OCI-LY7 (cell line): ENCODE results near the gene ADGRD2. TPM values are rescaled to one million over a fixed set of nuclear protein-coding genes. Genes with fewer than 3 reads are reported as not detected.
"Not testable (repeated sequence)": the region's sequence is repeated elsewhere in the genome, so short reads cannot be mapped to it uniquely, and the experiment has no call there.

Source experiments
- BruUV-seq: library from RNA; stranded (reverse); fragments of 400-500 nt; replicated peaks from 2 replicates; lab custom pipeline; 2021; lab: Mats Ljungman, UMichigan
- CTCF ChIA-PET: fragments of 300-600 bp; sonication (Branson Sonifier 250); formaldehyde crosslinking; loops from one replicate; lab custom pipeline; 2022; ENCODE audit warnings: antibody characterized with exemption; ENCODE audit not compliant: unreplicated experiment; lab: Charles Lee
- POLR2A ChIA-PET: fragments of 300-600 bp; sonication (Branson Sonifier 250); formaldehyde crosslinking; loops from one replicate; lab custom pipeline; 2022; ENCODE audit warnings: antibody characterized with exemption; lab: Charles Lee
- DNase-seq: peaks from one replicate; pipeline ENCODE4 v3.0.0-alpha.2; 2015; ENCODE audit warnings: low spot score
- H2AFZ ChIP-seq: fragments of 200-600 bp; sonication (generic), shearing (Covaris generic); 2 replicates; pipeline ENCODE4 v1.6.1; 2014; ENCODE audit warnings: mild to moderate bottlenecking, antibody characterized with exemption, low read length, moderate library complexity
- H3K27ac ChIP-seq: fragments of 200-600 bp; sonication (generic); 2 replicates; pipeline ENCODE4 v1.5.1; 2014; ENCODE audit warnings: mixed run types, low read depth, mild to moderate bottlenecking, moderate library complexity, low read length, inconsistent platforms; ENCODE audit not compliant: poor library complexity, severe bottlenecking
- H3K36me3 ChIP-seq: fragments of 200-600 bp; sonication (generic); 2 replicates; pipeline ENCODE4 v1.6.1; 2014; ENCODE audit warnings: mild to moderate bottlenecking, antibody characterized with exemption, low read length, moderate library complexity, mixed read lengths; ENCODE audit not compliant: insufficient read depth
- H3K4me1 ChIP-seq: fragments of 200-600 bp; sonication (generic); 2 replicates; pipeline ENCODE4 v1.5.1; 2014; ENCODE audit warnings: mild to moderate bottlenecking, low read length; ENCODE audit not compliant: insufficient read depth, poor library complexity, severe bottlenecking
- H3K4me2 ChIP-seq: fragments of 200-600 bp; sonication (generic); 2 replicates; pipeline ENCODE4 v1.6.1; 2014; ENCODE audit warnings: mild to moderate bottlenecking, low read length
- H3K4me3 ChIP-seq: fragments of 200-600 bp; sonication (generic); 2 replicates; pipeline ENCODE4 v1.5.1; 2014; ENCODE audit warnings: mild to moderate bottlenecking, low read depth, low read length; ENCODE audit not compliant: poor library complexity, severe bottlenecking
- H3K79me2 ChIP-seq: fragments of 200-600 bp; sonication (generic); 2 replicates; pipeline ENCODE4 v1.6.1; 2016; ENCODE audit warnings: low read depth, mild to moderate bottlenecking, low read length, moderate library complexity, mixed read lengths; ENCODE audit not compliant: insufficient read depth
- H3K9me2 ChIP-seq: fragments of 200-600 bp; sonication (generic); 2 replicates; pipeline ENCODE4 v1.6.1; 2016; ENCODE audit warnings: mild to moderate bottlenecking, low read length, mixed read lengths; ENCODE audit not compliant: insufficient read depth
- H3K9me3 ChIP-seq: fragments of 200-600 bp; sonication (generic); 2 replicates; pipeline ENCODE4 v1.6.1; 2014; ENCODE audit warnings: mild to moderate bottlenecking, mixed run types, low read length, mixed read lengths
- H4K20me1 ChIP-seq: fragments of 200-600 bp; sonication (generic); 2 replicates; pipeline ENCODE4 v1.6.1; 2014; ENCODE audit warnings: mild to moderate bottlenecking, antibody characterized with exemption, low read length, moderate library complexity, mixed read lengths; ENCODE audit not compliant: insufficient read depth
- EZH2phosphoT487 ChIP-seq: fragments of 200-600 bp; sonication (generic); IDR thresholded peaks from 2 replicates; pipeline ENCODE4 v1.6.1; 2018; ENCODE audit warnings: low read depth, borderline replicate concordance, mild to moderate bottlenecking, mixed run types, antibody characterized with exemption, low read length, moderate library complexity, mixed read lengths
- intact Hi-C: fragments of 100-400 bp; cut with micrococcal nuclease; formaldehyde crosslinking; loops from one replicate; pipeline ENCODE4 v1.10.0; 2022; ENCODE audit not compliant: unreplicated experiment
- total RNA-seq, 2 experiments: library from RNA; depleted of rRNA in 1 of 2; stranded (reverse); fragments of >200 nt in 1 of 2; shearing (Covaris generic) in 1 of 2; gene quantifications; 2 replicates each; pipeline ENCODE4 v1.2.3, GENCODE V29; 2014 to 2022
- TF ChIP-seq, protein P1 (sequence below): fragments of 200-600 bp; sonication (generic); conservative IDR thresholded peaks from 2 replicates; pipeline ENCODE4 v1.5.1; 2014; ENCODE audit warnings: mild to moderate bottlenecking, antibody characterized with exemption, low read length, moderate library complexity, mixed read lengths

Gene ADGRD2
- total RNA-seq, 2 experiments from 2014 or later = not detected

DNA sequence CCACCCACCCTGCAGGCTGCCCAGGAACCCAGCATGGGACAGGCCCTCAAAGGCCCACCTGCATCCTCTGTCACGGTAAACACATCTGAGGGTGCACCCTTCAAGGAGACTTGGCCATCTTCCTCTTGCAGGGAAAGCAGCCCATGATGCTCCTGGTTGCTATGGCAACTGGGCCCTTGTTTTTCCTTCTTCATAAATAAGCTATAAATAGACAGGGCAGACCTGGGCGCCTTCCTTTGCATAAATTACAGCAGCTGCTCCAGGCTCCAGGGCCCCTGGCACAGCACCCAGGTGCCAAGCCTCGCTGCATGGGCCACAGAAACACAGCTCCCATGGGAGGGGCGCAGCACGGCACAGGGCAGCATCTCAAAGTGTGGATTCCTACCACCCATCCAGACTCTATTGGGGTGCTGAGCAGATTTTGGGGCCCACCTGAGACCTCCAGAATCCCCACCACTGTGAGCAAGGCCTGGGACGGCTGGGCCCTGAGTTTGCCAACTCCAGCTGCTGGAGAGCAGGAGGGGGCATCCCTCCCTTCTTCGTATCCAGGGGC is 29.2 kb upstream of the ADGRD2 start:
- POLR2A ChIA-PET = no interaction called here
- H3K27ac ChIP-seq = no peak overlapping the region
- intact Hi-C loops = no loop called here
- no peak for TF ChIP-seq EZH2phosphoT487
- TF ChIP-seq, protein P1, sequence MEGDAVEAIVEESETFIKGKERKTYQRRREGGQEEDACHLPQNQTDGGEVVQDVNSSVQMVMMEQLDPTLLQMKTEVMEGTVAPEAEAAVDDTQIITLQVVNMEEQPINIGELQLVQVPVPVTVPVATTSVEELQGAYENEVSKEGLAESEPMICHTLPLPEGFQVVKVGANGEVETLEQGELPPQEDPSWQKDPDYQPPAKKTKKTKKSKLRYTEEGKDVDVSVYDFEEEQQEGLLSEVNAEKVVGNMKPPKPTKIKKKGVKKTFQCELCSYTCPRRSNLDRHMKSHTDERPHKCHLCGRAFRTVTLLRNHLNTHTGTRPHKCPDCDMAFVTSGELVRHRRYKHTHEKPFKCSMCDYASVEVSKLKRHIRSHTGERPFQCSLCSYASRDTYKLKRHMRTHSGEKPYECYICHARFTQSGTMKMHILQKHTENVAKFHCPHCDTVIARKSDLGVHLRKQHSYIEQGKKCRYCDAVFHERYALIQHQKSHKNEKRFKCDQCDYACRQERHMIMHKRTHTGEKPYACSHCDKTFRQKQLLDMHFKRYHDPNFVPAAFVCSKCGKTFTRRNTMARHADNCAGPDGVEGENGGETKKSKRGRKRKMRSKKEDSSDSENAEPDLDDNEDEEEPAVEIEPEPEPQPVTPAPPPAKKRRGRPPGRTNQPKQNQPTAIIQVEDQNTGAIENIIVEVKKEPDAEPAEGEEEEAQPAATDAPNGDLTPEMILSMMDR = no peak
- no peaks in the 10 kb centered on the region for H4K20me1 ChIP-seq
- peaks cover under 1% of the 10 kb centered on the region; the same call in 1 of the 2 replicates for H3K9me3 ChIP-seq
- no peaks in the 10 kb centered on the region for H3K79me2 ChIP-seq
- no peak overlapping the region for H3K4me3 ChIP-seq
- no TSS peak for BruUV-seq
- H2AFZ ChIP-seq = no peak overlapping the region
- H3K36me3 ChIP-seq = no peaks in the 10 kb centered on the region
- peak; percentile 8 for DNase-seq
- CTCF ChIA-PET = interaction anchor here (0.6 to 1.0 kb wide), 2 partner anchors 19 to 27 kb away, joined by 3 read pairs; no protein-coding TSS in a partner anchor
- H3K9me2 ChIP-seq = no peaks in the 10 kb centered on the region
- H3K4me2 ChIP-seq = no peak overlapping the region
- H3K4me1 ChIP-seq = no peaks in the 10 kb centered on the region

DNA sequence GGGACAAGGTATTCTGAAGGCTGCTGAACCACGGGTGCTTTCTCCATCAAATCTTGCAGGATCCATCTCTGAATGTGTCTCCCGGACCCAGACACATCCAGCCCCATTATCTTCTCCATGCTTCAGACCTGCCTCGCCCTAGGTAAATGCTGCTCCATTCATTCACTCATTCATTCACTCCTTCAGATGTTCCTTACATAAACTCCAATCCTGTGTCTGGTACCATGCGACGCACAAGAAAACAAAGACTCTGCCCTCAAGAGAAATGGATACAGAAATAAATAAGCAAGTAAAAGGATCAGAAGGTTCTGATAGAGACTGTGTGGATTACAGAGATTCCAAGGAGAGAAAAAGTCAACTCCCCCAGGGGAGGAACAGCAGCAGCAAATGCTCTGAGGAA is 27.1 kb upstream of the ADGRD2 start:
- no peak overlapping the region for H3K27ac ChIP-seq
- no peaks in the 10 kb centered on the region for H3K79me2 ChIP-seq
- H3K36me3 ChIP-seq = no peaks in the 10 kb centered on the region
- no peak for DNase-seq
- no peak overlapping the region for H2AFZ ChIP-seq
- intact Hi-C loops = no loop called here
- no TSS peak for BruUV-seq
- H3K9me2 ChIP-seq = no peaks in the 10 kb centered on the region
- H3K4me1 ChIP-seq = no peaks in the 10 kb centered on the region
- CTCF ChIA-PET = no interaction called here
- no peaks in the 10 kb centered on the region for H4K20me1 ChIP-seq
- POLR2A ChIA-PET = no interaction called here
- no peak overlapping the region for H3K4me2 ChIP-seq
- H3K4me3 ChIP-seq = no peak overlapping the region
- H3K9me3 ChIP-seq = no peaks in the 10 kb centered on the region
- TF ChIP-seq, protein P1 = no peak
- no peak for TF ChIP-seq EZH2phosphoT487

DNA sequence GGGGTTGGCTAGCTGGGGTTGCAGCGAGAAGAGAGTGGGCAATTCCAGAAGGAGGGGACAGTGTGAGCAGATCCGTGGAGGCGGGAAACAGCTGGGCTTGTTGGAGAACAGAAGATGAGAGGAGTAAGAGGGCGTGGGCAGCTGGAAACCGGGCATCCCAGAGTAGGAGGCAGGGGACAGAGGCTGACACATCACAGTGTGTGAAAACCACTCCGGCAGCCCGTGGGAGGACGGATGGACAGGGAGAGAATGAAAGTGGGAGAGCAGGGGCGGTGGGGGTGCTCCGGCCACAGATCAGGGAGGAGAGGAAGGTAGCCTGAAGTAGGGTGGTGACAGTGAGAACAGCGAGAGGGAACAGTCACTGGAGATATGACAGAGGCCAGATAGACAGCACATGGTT is 26.7 kb upstream of the ADGRD2 start:
- POLR2A ChIA-PET = no interaction called here
- BruUV-seq = no TSS peak
- no peak for DNase-seq
- CTCF ChIA-PET = no interaction called here
- H2AFZ ChIP-seq = no peak overlapping the region
- no peaks in the 10 kb centered on the region for H3K9me2 ChIP-seq
- H3K36me3 ChIP-seq = no peaks in the 10 kb centered on the region
- no peak overlapping the region for H3K4me2 ChIP-seq
- H3K27ac ChIP-seq = no peak overlapping the region
- TF ChIP-seq, protein P1 = no peak
- no peak for TF ChIP-seq EZH2phosphoT487
- H3K4me1 ChIP-seq = no peaks in the 10 kb centered on the region
- H3K4me3 ChIP-seq = no peak overlapping the region
- no peaks in the 10 kb centered on the region for H3K79me2 ChIP-seq
- H4K20me1 ChIP-seq = no peaks in the 10 kb centered on the region
- no peaks in the 10 kb centered on the region for H3K9me3 ChIP-seq
- intact Hi-C loops = no loop called here

DNA sequence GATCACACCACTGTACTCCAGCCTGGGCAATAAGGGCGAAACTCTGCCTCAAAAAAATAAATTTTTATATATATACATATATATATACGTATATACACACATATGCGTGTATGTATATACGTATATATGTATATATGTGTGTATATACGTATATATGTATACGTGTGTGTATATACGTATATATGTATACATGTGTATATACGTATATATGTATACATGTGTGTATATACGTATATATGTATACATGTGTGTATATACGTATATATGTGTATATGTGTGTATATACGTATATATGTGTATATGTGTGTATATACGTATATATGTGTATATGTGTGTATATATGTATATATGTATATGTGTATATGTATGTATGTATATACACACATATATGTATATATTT is 24.5 kb upstream of the ADGRD2 start:
- H3K9me3 ChIP-seq, POLR2A ChIA-PET, DNase-seq, H3K4me1 ChIP-seq, H3K27ac ChIP-seq, H3K9me2 ChIP-seq, H3K4me3 ChIP-seq, H3K36me3 ChIP-seq, intact Hi-C loops, BruUV-seq, CTCF ChIA-PET, H4K20me1 ChIP-seq, H2AFZ ChIP-seq, H3K4me2 ChIP-seq, H3K79me2 ChIP-seq: not testable (repeated sequence)
